Spleen (tissue), 7 donors: Measurements from ENCODE around the gene TOMT.

Experiments
- POLR2A ChIP-seq, 3 donors: fragments of 450-650 bp; IDR thresholded peaks; one replicate each; pipeline ENCODE4 v1.5.1; 2017; ENCODE audit warnings: antibody characterized with exemption in 3 of 3, mild to moderate bottlenecking in 1 of 3
- POLR2AphosphoS5 ChIP-seq, 3 donors: sonication (generic); formaldehyde crosslinking; IDR thresholded peaks; one replicate each; pipeline ENCODE4 v1.5.1; 2017; ENCODE audit warnings: antibody characterized with exemption in 3 of 3
- TF ChIP-seq, protein P1 (sequence below), 11 experiments: fragments of 200-600 bp in 7 of 11; fragments of 450-650 bp in 4 of 11; sonication (generic) in 4 of 11; IDR thresholded peaks in 8 of 11; conservative IDR thresholded peaks in 3 of 11; 1 replicate in 7 of 11; 2 replicates in 4 of 11; pipeline versions ENCODE4 v1.4.0 to v1.8.0; 2016 to 2021; ENCODE audit warnings: antibody characterized with exemption in 11 of 11, inconsistent platforms in 4 of 11, mild to moderate bottlenecking in 1 of 11
- donor health status: DM: no; HTN: no; CAD: no; lungs with moderate emphysema.
- donor health status: DM: no; HTN: no; CAD: no.
- donor health status: DM: no; HTN: no; CAD: no.

DNA sequence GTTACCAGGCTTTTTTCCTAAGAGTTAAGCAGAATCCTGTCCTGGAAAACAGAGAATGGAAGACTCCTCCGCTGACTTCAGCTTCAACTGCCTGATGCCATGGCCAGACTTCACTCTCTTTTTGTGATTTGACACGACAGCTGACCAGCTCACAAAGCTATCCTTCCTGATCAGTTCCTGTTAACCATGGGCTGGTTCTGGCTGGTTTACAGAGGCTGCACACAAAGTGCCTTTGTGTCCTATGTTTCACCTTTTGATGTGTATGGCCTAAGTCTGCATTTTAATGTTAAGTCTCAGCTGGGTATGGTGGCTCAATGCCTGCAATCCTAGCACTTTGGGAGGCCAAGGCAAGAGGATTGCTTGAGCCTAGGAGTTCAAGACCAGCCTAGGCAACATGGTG is 40.9 kb downstream of the TOMT start:
- TF ChIP-seq, protein P1, sequence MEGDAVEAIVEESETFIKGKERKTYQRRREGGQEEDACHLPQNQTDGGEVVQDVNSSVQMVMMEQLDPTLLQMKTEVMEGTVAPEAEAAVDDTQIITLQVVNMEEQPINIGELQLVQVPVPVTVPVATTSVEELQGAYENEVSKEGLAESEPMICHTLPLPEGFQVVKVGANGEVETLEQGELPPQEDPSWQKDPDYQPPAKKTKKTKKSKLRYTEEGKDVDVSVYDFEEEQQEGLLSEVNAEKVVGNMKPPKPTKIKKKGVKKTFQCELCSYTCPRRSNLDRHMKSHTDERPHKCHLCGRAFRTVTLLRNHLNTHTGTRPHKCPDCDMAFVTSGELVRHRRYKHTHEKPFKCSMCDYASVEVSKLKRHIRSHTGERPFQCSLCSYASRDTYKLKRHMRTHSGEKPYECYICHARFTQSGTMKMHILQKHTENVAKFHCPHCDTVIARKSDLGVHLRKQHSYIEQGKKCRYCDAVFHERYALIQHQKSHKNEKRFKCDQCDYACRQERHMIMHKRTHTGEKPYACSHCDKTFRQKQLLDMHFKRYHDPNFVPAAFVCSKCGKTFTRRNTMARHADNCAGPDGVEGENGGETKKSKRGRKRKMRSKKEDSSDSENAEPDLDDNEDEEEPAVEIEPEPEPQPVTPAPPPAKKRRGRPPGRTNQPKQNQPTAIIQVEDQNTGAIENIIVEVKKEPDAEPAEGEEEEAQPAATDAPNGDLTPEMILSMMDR (IDR thresholded peaks at IDR 0.05 in 8 of 11, conservative IDR thresholded peaks at IDR 0.05 in 3 of 11) = no peak
- TF ChIP-seq POLR2AphosphoS5 (IDR thresholded peaks at IDR 0.05) = no peak
- TF ChIP-seq POLR2A (IDR thresholded peaks at IDR 0.05) = no peak
